ENCODE results near the gene BCL11B.

The BCL11B gene

DNA sequence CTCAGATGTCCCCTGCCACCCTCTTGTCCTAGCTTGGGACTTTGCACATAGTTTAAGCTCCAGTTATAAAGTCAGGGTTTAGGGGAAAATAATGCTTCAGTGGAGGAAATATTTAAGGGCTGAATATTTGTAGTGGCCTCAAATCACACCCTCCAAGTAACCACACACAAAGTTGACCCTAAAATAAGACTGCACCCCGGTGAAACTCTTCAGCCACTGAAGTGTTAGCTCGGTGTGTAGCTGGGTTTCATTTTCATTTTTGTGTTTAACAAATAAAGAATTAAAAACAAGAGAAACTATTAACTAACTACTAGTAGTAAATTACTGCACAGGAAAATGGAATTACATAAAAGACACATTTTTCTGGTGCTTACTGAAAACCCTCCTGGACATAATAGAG is 14.8 kb upstream of the BCL11B start:
- DNase-seq, result no peak

DNA sequence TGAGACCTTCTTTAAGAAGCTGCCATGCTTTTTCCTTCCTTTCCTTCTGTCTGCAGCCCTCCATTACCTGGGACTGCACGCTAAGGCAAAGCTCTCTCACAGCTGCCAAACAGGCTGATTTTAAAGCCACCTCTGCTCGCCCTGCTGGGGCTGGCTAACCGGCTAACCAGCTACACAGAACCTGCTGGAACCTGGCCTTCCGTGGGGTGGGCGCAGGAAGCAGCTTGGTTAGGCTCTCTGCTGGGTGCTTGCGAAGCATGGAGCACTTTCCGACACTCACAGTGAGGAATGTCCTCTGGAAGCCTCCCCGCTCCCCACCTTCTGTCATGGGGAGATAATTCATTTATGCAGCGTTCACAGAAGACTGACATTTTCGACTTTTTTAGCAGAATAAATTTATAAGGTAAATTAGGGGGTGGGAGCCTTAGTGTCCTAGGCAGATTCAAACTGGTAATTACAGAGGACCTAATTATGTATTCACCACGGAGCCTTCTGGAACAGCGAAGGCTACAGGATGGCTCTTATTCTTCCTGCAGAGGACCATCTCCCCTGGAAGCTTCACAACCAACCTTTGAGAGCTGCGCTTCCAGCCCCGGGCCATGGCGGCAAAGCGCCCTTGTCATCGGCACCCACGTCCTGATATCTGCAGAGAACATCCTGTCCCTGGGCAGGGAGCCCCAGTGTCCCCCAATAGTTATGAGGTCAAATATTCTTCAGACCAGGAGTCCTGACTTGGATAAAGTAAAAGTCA is 12.4 kb upstream of the BCL11B start:
- no peak for DNase-seq

DNA sequence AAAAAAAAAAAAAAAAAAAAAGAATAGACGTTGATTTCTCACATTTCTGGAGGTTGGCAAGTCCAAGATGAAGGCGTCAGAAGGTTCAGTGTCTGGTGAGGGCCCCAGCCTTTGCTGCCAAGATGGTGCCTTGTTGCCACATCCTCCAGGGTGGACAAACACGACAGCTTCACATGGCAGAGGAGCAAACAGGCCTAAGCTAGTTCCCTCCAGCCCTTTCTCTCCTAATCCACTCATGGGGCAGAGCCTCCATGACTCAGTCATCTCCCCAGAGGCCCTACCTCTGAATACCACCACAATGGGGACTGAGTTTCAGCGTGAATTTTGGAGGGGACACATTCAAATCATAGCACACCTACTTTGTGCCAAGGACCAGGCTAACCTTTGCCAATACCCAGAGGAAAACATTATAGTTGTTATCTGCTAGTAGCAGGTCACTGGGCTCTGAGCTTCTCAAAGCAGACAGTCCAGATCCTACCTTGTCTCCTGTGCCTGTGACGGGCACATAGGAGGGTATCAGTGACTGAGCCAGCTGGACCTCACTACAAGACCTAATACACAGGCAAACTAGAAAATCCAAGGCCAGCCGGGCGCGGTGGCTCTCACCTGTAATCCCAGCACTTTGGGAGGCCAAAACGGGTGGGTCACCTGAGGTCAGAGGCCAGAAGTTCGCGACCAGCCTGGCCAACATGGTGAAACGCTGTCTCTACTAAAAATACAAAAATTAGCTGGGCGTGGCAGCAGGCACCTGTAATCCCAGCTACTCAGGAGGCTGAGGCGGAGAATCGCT is 10.5 kb upstream of the BCL11B start:
- DNase-seq, result no peak

GRCh38 chr14:99281396-99281795 is 9.4 kb upstream of the BCL11B start:
- no peak for DNase-seq

DNA sequence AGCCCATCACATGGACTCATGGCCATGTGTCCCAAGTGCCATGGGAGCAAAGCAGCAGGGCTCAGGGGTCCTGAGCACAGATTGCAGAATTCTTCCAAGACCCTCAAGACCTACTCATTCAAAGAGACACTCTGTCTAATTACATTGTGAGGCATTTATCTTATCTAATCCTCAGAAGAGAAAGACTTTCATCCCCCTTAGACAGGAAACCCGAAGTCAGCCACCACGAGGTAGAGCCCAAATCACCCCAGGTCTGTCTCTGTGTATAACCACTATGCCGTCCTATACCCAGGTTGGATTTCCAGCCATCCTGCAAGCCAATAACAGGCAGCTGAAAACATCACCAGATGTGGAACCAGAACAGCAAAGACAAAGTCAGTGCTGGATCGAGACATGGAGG is 8.9 kb upstream of the BCL11B start:
- DNase-seq, result no peak

- no peak for DNase-seq
Measured at GRCh38 chr14:99280066-99280731, 8.2 kb upstream of the BCL11B start.

DNA sequence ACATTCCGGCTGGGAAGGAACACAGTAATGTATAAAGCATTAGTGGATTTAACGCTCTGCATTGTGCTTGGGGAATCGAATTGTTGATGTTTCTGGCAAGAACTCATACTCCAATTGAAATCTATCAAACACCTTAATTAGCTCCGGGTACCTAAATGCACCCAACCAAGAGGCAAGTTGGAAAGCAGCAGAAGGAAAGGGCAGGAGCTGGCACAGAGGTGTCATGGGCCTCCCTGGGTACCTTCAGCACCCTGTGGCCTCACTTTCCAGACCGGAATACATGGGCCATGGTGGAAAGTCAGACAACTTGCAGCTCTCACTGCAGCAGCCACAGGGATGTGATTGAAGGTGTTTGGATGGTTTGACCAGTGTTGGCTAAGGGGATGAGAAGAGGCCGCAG is 6.8 kb upstream of the BCL11B start:
- DNase-seq, result no peak

GRCh38 chr14:99277530-99277929 is 5.5 kb upstream of the BCL11B start:
- DNase-seq, result no peak

DNA sequence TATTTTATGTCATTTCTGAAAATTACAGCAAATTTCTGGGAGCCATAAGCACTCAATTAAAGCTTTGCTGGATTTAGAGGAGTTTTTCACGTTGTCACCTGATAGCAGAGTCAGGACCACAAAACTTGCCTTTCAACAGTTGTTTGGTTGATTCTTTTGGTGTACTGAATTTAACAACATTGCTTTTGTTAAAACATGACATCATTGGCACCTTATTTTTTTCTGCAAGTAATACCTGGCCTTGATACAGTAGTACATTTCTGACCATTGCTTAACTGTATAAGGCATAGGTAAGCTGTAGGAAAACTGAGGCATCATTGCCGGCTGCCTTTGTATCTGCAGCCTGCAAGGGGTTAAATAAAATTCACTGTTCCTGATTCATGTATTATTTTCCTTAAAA is 4.5 kb upstream of the BCL11B start:
- DNase-seq, result no peak

DNA sequence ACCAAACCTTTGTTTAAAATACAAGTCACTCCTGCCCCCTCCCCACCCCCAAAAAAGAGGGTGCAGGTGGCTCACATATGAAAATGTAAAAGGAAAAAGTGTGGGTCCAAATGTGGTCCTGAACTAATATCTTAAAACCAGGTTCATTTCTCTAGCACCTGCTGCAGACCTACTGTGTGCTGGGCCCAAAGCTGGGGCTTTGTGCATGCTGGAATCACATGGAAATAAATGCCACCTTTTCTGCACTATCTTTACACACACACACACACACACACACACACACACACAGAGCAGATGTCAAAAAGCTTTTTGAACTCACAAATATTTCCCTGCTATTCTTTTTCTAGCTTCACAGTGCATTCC is 3.2 kb upstream of the BCL11B start:
- DNase-seq, result no peak

DNA sequence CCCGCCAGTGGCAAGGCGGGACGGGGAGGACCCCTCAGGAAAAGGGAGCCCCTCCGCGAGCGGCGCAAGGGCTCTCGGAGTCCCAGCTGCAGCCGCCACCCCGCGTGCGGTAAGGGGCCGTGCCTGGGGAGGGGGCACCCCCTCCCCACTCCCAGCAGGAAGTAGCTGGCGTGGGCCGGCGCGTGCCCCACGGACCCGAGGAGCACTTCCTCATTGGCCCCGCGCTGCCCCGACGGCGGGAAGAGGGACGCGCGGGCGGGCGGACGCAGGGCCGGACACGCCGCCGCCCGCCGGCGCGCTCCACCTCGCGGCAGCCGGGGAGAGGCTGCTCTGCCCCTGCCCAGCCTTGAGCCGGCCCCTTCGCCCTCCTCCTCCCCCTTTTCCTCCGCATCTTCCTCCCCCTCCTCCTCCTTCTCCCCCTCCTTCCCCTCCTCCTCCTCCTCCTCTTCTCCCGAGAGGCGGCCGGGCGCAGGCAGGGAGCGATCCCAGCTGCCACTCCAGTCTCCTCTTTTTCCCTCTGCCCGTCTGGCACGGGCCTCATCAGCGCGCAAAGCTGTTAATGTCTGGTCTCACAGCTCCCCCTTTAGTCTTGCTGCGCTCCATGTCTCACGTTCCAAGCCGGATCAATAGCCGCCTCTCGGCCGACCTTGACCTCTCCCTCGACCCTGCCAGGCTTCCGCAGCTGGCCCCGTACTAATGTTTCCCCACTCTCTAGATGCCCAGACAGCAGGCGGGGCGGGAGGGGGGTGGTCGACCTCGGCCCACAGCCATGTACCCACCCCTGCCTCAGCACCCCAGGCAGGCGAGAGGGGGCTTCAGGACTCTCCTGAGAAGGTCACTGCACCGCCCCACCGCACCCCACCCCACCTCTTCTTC is 2.6 kb upstream of the BCL11B start:
- peak; percentile 96 for DNase-seq

GRCh38 chr14:99273766-99274345 is 1.9 kb upstream of the BCL11B start:
- DNase-seq, result no peak

DNA sequence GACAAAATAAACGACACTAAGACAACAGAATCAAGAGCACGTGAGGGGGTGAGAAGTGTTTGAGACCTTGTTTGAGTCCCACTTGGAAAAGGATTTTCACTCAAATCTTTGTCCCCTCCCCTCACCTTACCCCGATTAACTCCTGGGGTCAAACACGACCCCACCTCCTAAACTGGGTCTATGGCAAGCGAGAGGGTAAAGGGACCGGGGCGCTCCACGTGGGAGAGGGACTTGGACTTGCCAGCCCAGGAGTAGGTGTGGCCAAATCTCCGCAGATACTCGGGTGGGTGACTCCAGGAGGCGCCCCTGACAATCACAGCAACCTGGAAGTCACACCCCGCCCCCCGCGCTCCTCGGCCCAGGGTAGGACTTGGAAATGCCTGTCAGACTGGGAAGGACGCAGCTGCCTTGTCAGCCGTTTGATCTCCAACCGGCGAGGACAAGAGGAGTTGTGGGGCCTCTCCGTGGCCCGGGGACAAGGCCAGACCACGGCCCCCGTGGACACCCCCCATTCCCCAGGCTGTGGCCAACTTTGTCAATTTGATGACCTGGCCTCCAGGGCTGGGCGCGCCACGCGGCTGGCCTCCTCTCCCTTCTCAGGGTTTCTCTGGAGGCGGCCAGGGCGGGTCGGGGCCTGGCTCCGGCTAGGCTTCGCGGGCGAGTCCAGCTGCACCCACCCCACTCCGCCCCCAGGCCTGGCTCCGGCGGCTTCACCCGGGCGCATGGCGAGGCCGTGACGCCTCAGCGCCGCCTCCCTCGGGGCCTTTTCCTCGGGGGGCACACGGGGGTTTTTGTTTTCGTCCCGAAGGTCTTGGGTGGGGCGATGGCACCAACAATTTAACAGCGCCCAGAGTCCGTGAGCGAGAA is 1.1 kb upstream of the BCL11B start:
- DNase-seq, result no peak

DNA sequence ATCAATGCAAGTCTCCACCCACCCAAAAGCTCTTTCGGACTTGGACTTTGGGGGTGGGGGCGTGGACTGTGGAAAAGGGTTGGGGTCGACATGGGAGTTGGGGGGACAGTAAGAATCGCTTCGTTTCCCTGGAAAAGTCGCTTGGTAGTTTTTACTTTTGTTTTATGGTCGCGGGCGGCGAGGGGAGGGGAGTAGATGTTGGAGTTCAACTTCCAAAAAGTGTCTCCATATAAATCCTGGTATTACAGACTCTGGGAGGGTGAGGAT is 568 bp upstream of the BCL11B start:
- DNase-seq, result no peak

DNA sequence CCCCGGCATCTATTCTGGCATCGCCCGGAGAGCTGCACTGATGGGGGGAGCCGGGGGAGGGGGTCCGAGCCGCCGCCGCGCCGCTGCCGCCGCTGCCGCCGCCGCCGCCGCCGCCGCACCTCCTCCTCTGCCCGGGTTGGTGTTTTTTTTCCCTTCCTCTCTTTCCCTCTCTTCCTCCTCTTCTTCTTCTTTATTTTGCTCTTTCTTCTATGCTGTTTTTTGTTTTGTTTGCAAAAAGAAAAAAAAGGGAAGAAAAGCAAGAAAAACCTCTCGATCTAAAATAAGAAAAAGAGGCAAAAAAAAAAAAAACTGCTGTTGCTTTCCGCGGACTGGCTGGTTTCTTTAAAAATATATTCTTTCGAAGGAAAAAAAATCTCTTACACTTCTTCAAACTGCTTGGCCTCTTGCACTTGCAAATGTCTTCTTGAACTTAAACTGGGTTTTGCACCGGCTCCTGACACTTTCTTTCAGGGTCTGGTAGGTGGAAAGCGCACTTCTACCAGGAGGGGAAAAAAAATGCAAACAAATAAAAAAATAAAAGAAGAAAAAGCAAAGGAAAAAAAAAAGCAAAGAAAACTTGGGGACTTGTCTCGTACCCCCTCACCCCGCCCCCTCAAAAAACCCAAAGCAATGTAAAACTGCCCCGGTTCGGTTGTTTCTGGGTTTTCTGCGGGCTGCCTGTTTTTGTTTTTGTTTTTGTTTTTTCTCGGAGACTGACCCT is 616 bp downstream of the BCL11B start:
- no peak for DNase-seq

DNA sequence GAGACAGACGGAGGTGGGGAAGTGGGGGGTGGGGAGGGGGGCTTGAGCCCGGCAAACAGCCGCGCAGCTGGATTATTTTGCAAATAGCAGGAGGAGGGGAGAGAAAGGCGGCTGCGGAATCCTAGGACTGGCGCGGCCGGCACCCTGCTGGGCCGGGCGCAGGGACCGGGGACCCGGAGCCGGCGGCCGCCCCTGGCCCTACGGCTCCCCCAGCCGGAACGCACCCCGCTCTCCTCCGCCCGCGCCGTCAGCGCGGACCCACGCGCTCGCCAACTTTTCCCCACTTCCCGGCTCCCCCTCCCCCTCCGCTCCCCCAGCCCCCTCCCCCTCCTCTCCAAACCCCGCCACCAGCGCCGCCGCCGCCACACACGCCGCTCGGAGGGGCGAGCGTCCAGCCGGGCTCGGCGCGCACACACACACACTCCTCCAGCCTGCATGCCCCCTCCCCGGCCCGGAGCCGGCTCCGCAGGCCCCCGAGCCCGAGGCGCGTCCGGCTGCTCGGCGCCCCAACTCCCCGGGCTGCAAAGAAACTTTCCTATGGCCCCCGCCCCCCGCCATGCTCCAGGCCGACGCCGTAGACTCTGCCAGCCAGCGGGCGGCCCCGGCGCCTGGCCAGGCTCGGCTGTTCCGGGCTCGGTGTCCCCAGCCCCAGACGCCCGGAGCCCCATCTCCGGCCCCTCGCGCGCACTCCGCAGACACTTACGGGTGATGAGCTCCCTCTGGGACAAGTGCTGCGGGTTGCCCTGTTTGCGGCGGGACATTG is 1.4 kb downstream of the BCL11B start:
- no peak for DNase-seq

DNA sequence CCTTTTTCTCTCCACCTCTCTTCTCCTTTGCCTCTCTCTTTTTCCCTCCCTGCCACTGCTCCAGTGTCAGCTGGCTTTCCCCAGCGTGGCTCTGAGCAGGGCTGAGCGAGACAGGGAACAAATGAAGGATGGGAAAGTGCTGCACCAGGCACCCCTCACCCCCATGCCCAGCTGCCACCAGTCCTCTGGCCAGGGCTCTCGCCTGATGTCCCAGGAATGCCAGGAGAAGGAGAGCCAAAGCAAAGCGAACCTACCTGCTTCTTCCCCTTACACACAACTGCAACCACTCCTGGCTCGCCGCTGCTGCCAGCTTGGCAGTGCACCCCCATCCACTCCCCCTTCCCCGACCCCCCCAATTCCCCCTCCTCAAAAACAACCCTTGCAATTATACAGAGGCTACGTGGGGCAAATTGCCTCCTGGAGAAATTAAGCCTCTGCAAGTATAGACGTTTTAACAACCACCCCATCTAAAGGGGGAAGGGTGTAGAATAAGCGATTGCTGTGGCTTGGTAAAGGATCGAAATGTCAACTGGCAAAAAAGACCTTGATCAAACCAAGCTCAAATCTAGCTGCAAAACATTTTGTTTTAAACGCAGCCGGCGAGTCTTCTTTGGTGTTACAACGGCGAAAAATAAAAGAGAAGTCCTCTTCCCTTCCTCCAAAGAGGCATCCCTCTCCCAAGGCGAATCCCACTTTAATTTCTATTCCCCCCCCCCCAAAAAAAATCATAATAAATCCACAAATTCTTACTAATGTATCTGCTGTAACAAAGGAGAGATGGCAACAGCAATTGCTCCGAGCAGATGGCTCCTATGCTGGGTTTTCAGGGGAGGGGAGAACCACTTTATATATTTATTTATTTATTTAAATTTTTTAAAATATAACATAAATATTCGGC is 2.9 kb downstream of the BCL11B start:
- DNase-seq, result no peak

GRCh38 chr14:99267837-99268781 is 3.9 kb downstream of the BCL11B start:
- no peak for DNase-seq
